ENCODE data around the gene CFAP107.

Gene CFAP107

GRCh38 chr1:12709091-12709491 lies 36.9 kb upstream of the CFAP107 start:
- H3K4me1 ChIP-seq (ENCODE audit: insufficient read depth, low read length, severe bottlenecking), result no peaks in the 10 kb centered on the region
- H3K9me3 ChIP-seq (ENCODE audit: low read length), result no peaks in the 10 kb centered on the region
- H3K27me3 ChIP-seq (ENCODE audit: insufficient read depth, low read length), result no peaks in the 10 kb centered on the region
- H2AFZ ChIP-seq (ENCODE audit: low read length), result no peak overlapping the region
- H3F3A ChIP-seq (ENCODE audit: insufficient read depth, low read length), result no peaks in the 10 kb centered on the region
- H3K36me3 ChIP-seq (ENCODE audit: insufficient read depth, low read length), result no peaks in the 10 kb centered on the region
- no peak for TF ChIP-seq EZH2 (IDR thresholded peaks at IDR 0.05; ENCODE audit: borderline replicate concordance, low read length)
- no peak for TF ChIP-seq CTCF (IDR thresholded peaks at IDR 0.05; ENCODE audit: low read length)
- no peak overlapping the region for H3K27ac ChIP-seq (ENCODE audit: low read depth, low read length, poor library complexity, severe bottlenecking)
- no peaks in the 10 kb centered on the region for H3K79me2 ChIP-seq (ENCODE audit: insufficient read depth, low read length)
- no peaks in the 10 kb centered on the region for H3K9me2 ChIP-seq (ENCODE audit: low read depth, low read length)
- H3K4me3 ChIP-seq (ENCODE audit: low read depth, low read length, poor library complexity, severe bottlenecking), result no peak overlapping the region
- H3K9ac ChIP-seq (ENCODE audit: low read length), result no peak overlapping the region
- no peak overlapping the region for H3K4me2 ChIP-seq (ENCODE audit: low read length)
- no peaks in the 10 kb centered on the region for H4K20me1 ChIP-seq (ENCODE audit: insufficient read depth, low read length)

- Histone ChIP-seq H3K36me3 (ENCODE audit: insufficient read depth, low read length) (no peaks in the 10 kb centered on the region), H3K9me3 (ENCODE audit: low read length) (no peaks in the 10 kb centered on the region), H3K9ac (ENCODE audit: low read length) (no peak overlapping the region), H3K9me2 (ENCODE audit: low read depth, low read length) (no peaks in the 10 kb centered on the region), H4K20me1 (ENCODE audit: insufficient read depth, low read length) (no peaks in the 10 kb centered on the region), H3K4me1 (ENCODE audit: insufficient read depth, low read length, severe bottlenecking) (no peaks in the 10 kb centered on the region), H2AFZ (ENCODE audit: low read length) (no peak overlapping the region), H3K27me3 (ENCODE audit: insufficient read depth, low read length) (no peaks in the 10 kb centered on the region), H3K27ac (ENCODE audit: low read depth, low read length, poor library complexity, severe bottlenecking) (no peak overlapping the region), H3K4me3 (ENCODE audit: low read depth, low read length, poor library complexity, severe bottlenecking) (no peak overlapping the region), H3K4me2 (ENCODE audit: low read length) (no peak overlapping the region), H3F3A (ENCODE audit: insufficient read depth, low read length) (no peaks in the 10 kb centered on the region), H3K79me2 (ENCODE audit: insufficient read depth, low read length) (no peaks in the 10 kb centered on the region)
- no peak for TF ChIP-seq EZH2 (IDR thresholded peaks at IDR 0.05; ENCODE audit: borderline replicate concordance, low read length)
- no peak for TF ChIP-seq CTCF (IDR thresholded peaks at IDR 0.05; ENCODE audit: low read length)
Observed at GRCh38 chr1:12709696-12710095, 36.3 kb upstream of the CFAP107 start.

- Histone ChIP-seq H3K4me3 (ENCODE audit: low read depth, low read length, poor library complexity, severe bottlenecking) (no peak overlapping the region), H3K79me2 (ENCODE audit: insufficient read depth, low read length) (no peaks in the 10 kb centered on the region), H3K9me2 (ENCODE audit: low read depth, low read length) (no peaks in the 10 kb centered on the region), H3F3A (ENCODE audit: insufficient read depth, low read length) (no peaks in the 10 kb centered on the region), H3K9ac (ENCODE audit: low read length) (no peak overlapping the region), H4K20me1 (ENCODE audit: insufficient read depth, low read length) (no peaks in the 10 kb centered on the region), H3K27me3 (ENCODE audit: insufficient read depth, low read length) (no peaks in the 10 kb centered on the region), H3K4me1 (ENCODE audit: insufficient read depth, low read length, severe bottlenecking) (no peaks in the 10 kb centered on the region), H3K4me2 (ENCODE audit: low read length) (no peak overlapping the region), H2AFZ (ENCODE audit: low read length) (no peak overlapping the region), H3K27ac (ENCODE audit: low read depth, low read length, poor library complexity, severe bottlenecking) (no peak overlapping the region), H3K36me3 (ENCODE audit: insufficient read depth, low read length) (no peaks in the 10 kb centered on the region), H3K9me3 (ENCODE audit: low read length) (no peaks in the 10 kb centered on the region)
- TF ChIP-seq EZH2 (IDR thresholded peaks at IDR 0.05; ENCODE audit: borderline replicate concordance, low read length) (no peak), CTCF (IDR thresholded peaks at IDR 0.05; ENCODE audit: low read length) (no peak)
Observed at GRCh38 chr1:12711536-12711935, 34.5 kb upstream of the CFAP107 start.

Measured in OCI-LY1 (cell line).